SU-DHL-6 (cell line): ENCODE measurements around the gene TMEM178A.

Experiments
- H2AFZ ChIP-seq: fragments of 200-600 bp; sonication (generic); 2 replicates; pipeline ENCODE4 v1.6.1; 2014; ENCODE audit warnings: low read depth, mild to moderate bottlenecking, moderate library complexity, mixed read lengths, antibody characterized with exemption, low read length; ENCODE audit not compliant: severe bottlenecking
- H3F3A ChIP-seq: fragments of 200-600 bp; shearing (Covaris generic); 2 replicates; pipeline ENCODE4 v1.6.0; 2016; ENCODE audit warnings: antibody characterized with exemption, mild to moderate bottlenecking; ENCODE audit not compliant: insufficient read depth
- H3K27ac ChIP-seq: fragments of 200-600 bp; sonication (generic); 2 replicates; pipeline ENCODE4 v1.5.1; 2016; ENCODE audit warnings: low read depth, mild to moderate bottlenecking, low read length, moderate library complexity, mixed read lengths
- H3K27me3 ChIP-seq: fragments of 200-600 bp; sonication (generic), shearing (Covaris generic); 2 replicates; pipeline ENCODE4 v1.6.0; 2014; ENCODE audit warnings: mild to moderate bottlenecking, low read length
- H3K36me3 ChIP-seq: fragments of 200-600 bp; sonication (generic); 2 replicates; pipeline ENCODE4 v1.6.1; 2014; ENCODE audit warnings: mild to moderate bottlenecking, low read length, mixed read lengths
- H3K4me2 ChIP-seq: fragments of 300-600, 200-600 bp; shearing (Covaris generic), sonication (generic); 2 replicates; pipeline ENCODE4 v1.6.0; 2014; ENCODE audit warnings: low read length, low read depth, mild to moderate bottlenecking; ENCODE audit not compliant: poor library complexity, severe bottlenecking
- H3K4me3 ChIP-seq: fragments of 200-600 bp; sonication (generic); 2 replicates; pipeline ENCODE4 v1.5.1; 2014; ENCODE audit warnings: antibody characterized with exemption, low read length, mild to moderate bottlenecking, mixed read lengths; ENCODE audit not compliant: insufficient read depth, poor library complexity, severe bottlenecking
- H3K79me2 ChIP-seq: fragments of 200-600 bp; sonication (generic); 2 replicates; pipeline ENCODE4 v1.6.1; 2014; ENCODE audit warnings: mild to moderate bottlenecking, low read length, moderate library complexity; ENCODE audit not compliant: insufficient read depth
- H3K9ac ChIP-seq: fragments of 200-600 bp; sonication (generic); 2 replicates; pipeline ENCODE4 v1.7.0; 2014; ENCODE audit warnings: mild to moderate bottlenecking, low read length
- H3K9me2 ChIP-seq: fragments of 200-600 bp; sonication (generic); replicated peaks from 2 replicates; pipeline ENCODE4 v1.6.1; 2014; ENCODE audit warnings: low read length; ENCODE audit not compliant: insufficient read depth
- H3K9me3 ChIP-seq: fragments of 200-600 bp; sonication (generic); 2 replicates; pipeline ENCODE4 v1.6.1; 2014; ENCODE audit warnings: low read length, mixed read lengths; ENCODE audit not compliant: insufficient read depth
- H4K20me1 ChIP-seq: fragments of 200-600 bp; sonication (generic); 2 replicates; pipeline ENCODE4 v1.6.1; 2014; ENCODE audit warnings: low read depth, mild to moderate bottlenecking, antibody characterized with exemption, low read length, moderate library complexity, mixed read lengths
- EZH2phosphoT487 ChIP-seq: fragments of 200-600 bp; sonication (generic), shearing (Covaris generic); conservative IDR thresholded peaks from 2 replicates; pipeline ENCODE4 v1.6.1; 2018; ENCODE audit warnings: mild to moderate bottlenecking, antibody characterized with exemption, low read length, moderate library complexity, mixed read lengths
- TF ChIP-seq, protein P1 (sequence below): fragments of 200-600 bp; sonication (generic); IDR thresholded peaks from one replicate; pipeline ENCODE4 v1.5.1; 2017; ENCODE audit warnings: antibody characterized with exemption, mild to moderate bottlenecking, low read length, moderate library complexity; ENCODE audit not compliant: insufficient read depth, poor library complexity, severe bottlenecking

TMEM178A gene

DNA sequence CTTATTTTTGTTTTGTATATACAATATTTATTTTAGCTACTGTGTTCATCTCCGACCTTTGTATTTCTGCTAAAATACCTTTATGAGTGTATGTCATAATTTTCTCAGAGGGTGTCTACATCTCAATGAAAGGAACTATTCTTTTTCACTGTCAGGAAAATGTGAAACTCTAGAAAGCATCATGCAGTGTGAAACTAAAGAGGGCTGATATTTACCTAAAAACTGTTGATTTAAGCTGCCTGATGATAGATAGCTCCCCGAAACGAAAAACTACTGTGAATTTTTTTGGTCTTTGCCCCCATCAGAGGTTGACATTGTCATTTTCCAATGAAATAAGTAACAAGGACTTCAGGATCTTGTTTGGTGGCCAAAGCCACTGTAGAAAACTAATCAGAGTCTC is 38.8 kb downstream of the TMEM178A start:
- TF ChIP-seq, protein P1, sequence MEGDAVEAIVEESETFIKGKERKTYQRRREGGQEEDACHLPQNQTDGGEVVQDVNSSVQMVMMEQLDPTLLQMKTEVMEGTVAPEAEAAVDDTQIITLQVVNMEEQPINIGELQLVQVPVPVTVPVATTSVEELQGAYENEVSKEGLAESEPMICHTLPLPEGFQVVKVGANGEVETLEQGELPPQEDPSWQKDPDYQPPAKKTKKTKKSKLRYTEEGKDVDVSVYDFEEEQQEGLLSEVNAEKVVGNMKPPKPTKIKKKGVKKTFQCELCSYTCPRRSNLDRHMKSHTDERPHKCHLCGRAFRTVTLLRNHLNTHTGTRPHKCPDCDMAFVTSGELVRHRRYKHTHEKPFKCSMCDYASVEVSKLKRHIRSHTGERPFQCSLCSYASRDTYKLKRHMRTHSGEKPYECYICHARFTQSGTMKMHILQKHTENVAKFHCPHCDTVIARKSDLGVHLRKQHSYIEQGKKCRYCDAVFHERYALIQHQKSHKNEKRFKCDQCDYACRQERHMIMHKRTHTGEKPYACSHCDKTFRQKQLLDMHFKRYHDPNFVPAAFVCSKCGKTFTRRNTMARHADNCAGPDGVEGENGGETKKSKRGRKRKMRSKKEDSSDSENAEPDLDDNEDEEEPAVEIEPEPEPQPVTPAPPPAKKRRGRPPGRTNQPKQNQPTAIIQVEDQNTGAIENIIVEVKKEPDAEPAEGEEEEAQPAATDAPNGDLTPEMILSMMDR = no peak
- no peak for TF ChIP-seq EZH2phosphoT487
- H3K79me2 ChIP-seq = no peaks in the 10 kb centered on the region
- no peak overlapping the region for H3K9ac ChIP-seq
- no peaks in the 10 kb centered on the region for H3K9me2 ChIP-seq
- peaks cover 2% of the 10 kb centered on the region; the same call in 1 of the 2 replicates for H3K36me3 ChIP-seq
- no peaks in the 10 kb centered on the region for H3K27me3 ChIP-seq
- no peaks in the 10 kb centered on the region for H3F3A ChIP-seq
- H4K20me1 ChIP-seq = no peaks in the 10 kb centered on the region
- no peak overlapping the region for H3K4me3 ChIP-seq
- H2AFZ ChIP-seq = no peak overlapping the region
- no peak overlapping the region for H3K4me2 ChIP-seq
- H3K27ac ChIP-seq = no peak overlapping the region
- peaks cover 14% of the 10 kb centered on the region; the same call in 1 of the 2 replicates for H3K9me3 ChIP-seq

DNA sequence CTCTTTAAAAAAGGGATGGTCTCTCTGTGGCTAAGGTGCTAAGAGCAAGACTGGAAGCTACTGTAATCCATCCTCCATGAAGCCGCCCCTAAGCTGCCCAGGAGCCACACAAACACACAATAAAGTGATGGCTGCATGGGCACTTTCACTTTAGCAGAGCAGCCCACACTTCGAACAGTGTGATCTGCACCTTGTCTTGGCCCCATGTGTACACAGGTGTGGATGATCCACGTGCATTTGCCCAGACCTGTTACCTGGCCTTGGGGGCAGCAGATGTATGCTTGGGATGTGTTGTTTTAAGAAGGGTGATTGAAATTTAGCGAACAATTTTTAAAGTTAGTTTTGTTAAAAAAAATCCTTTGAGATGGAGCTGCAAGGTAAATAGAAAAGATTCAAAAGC is 39.9 kb downstream of the TMEM178A start:
- TF ChIP-seq, protein P1 = no peak
- no peak for TF ChIP-seq EZH2phosphoT487
- Histone ChIP-seq H3K27ac (no peak overlapping the region), H3K9me3 (peaks cover 14% of the 10 kb centered on the region; the same call in 1 of the 2 replicates), H3F3A (no peaks in the 10 kb centered on the region), H3K79me2 (no peaks in the 10 kb centered on the region), H4K20me1 (no peaks in the 10 kb centered on the region), H3K9me2 (no peaks in the 10 kb centered on the region), H2AFZ (no peak overlapping the region), H3K4me3 (no peak overlapping the region), H3K4me2 (no peak overlapping the region), H3K36me3 (peaks cover 2% of the 10 kb centered on the region; the same call in 1 of the 2 replicates), H3K27me3 (no peaks in the 10 kb centered on the region), H3K9ac (no peak overlapping the region)

DNA sequence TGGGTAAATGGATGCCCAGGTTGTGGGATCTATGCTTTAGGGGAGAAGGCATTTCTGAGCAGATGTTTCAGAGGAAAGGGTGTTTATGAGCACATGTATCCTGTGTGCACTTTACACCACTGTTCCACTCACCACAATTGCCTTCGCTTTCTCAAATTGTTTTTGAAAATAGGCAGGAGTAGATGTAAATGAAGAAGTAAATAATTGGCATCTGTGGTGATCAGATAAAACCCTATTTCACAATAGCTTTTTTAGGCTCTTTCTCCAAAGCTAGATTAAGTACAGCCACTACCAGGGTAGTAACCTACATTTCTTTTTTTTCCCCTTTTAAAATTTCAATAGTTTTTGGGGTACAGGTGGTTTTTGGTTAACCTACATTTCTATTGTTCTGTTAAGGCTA is 40.6 kb downstream of the TMEM178A start:
- no peak overlapping the region for H3K9ac ChIP-seq
- H3K36me3 ChIP-seq = peaks cover 2% of the 10 kb centered on the region; the same call in 1 of the 2 replicates
- no peaks in the 10 kb centered on the region for H3K79me2 ChIP-seq
- H4K20me1 ChIP-seq = no peaks in the 10 kb centered on the region
- no peaks in the 10 kb centered on the region for H3K27me3 ChIP-seq
- H3K27ac ChIP-seq = no peak overlapping the region
- H3K4me3 ChIP-seq = no peak overlapping the region
- TF ChIP-seq, protein P1 = no peak
- H3K4me2 ChIP-seq = no peak overlapping the region
- H2AFZ ChIP-seq = no peak overlapping the region
- H3F3A ChIP-seq = no peaks in the 10 kb centered on the region
- no peaks in the 10 kb centered on the region for H3K9me2 ChIP-seq
- peaks cover 10% of the 10 kb centered on the region; the same call in 1 of the 2 replicates for H3K9me3 ChIP-seq
